ENCODE measurements around the gene EVPLL.
"Not testable (repeated sequence)": the region's sequence is repeated elsewhere in the genome, so short reads cannot be mapped to it uniquely, and the experiment has no call there.

EVPLL gene

DNA sequence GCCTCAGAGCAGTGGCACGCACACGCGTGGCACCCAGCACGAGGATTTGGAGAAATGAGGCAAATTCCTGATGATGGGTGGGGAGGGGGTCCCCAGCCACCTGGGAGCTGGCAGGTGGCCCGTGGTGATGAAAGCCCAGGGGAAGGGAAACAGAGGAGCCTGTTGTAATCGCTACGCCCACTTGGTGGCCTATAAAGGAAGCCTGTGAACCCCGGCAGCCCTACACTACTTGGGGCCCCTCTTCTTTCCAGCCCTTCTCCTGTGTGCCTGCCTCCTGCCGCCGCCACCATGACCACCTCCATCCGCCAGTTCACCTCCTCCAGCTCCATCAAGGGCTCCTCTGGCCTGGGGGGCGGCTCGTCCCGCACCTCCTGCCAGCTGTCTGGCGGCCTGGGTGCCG lies 49.1 kb downstream of the EVPLL start:
- not testable (repeated sequence) for DNase-seq

DNA sequence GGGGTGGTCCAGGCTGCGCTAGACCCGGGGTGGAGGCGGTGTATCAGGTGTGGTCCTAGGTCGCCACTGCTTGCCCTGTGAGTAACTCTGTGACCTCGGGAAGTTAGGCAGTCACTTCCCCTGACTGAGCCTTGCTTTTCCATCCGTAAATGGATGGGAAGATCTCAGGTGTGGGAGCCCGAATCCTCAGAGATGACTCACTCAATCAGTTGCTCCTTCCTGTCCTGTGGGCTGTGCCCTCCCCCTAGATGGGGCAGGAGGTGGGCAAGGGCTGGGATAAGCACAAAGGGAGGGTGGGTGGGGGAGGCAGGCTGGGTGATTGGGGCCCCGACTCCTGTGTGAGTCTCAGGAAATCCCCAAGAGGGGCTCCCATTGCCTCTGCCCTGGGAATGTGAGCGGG lies 54.6 kb downstream of the EVPLL start:
- DNase-seq: not testable (repeated sequence)

All from RPMI8226 (cell line).